ENCODE data around the gene ACOT13. TPM values are rescaled to one million over a fixed set of nuclear protein-coding genes. Genes with fewer than 3 reads are reported as not detected.
"Not testable (repeated sequence)": the region's sequence is repeated elsewhere in the genome, so short reads cannot be mapped to it uniquely, and the experiment has no call there.

ACOT13 gene
- total RNA-seq, 2 donors from 2014 or later = 63.0 to 70.8 TPM

DNA sequence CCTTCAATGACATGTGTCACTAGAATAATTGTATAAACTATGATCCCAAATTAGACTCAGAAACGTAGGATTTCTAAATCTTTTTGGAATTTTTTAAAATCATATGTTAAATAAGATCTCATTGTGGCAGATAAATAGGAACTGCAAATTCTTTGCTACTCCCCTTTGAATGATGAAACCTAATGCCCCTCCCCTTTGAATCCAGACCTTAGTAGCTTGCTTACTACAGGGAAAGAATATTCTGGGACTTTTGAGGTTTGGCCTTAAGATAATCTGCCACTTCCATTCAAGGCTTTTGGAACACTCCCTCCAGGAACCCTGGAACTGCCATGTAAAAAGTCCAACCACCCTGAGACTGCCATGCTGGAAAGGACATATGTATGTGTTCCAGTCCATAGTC, 7.3 kb upstream of the ACOT13 start:
- intact Hi-C loops (cut with DNase I) = no loop called here
- ATAC-seq (no peak), DNase-seq (no peak)

DNA sequence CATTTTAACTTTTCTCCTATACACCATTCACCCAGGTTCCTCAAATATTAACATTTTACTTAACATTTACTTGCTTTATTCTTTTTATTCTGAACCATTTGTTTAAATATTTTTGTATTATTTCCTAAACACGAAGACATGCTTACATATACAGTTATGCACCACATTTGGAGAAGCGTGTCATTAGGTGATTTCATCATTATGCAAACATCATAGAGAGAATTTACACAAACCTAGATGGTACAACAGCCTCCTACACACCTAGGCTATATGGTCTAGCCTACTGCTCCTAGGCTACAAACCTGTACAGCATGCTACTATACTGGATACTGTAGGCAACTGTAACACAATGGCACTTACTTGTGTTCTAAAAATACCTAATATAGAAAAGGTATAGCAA, 6.8 kb upstream of the ACOT13 start:
- DNase-seq (no peak), ATAC-seq (no peak)
- intact Hi-C loops (cut with DNase I) = no loop called here

DNA sequence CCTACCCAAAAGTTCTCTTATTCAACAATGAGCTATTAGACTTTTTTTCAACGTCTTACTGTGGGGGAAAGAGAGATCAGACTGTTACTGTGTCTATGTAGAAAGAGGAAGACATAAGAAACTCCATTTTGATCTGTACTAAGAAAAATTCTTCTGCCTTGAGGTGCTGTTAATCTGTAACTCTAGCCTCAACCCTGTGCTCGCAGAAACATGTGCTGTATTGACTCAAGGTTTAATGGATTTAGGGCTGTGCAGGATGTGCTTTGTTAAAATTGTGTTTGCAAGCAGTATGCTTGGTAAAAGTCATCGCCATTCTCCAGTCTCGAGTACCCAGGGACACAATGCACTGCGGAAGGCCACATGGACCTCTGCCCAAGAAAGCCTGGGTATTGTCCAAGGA, 5.1 kb upstream of the ACOT13 start:
- DNase-seq; intact Hi-C loops (cut with DNase I): not testable (repeated sequence)

DNA sequence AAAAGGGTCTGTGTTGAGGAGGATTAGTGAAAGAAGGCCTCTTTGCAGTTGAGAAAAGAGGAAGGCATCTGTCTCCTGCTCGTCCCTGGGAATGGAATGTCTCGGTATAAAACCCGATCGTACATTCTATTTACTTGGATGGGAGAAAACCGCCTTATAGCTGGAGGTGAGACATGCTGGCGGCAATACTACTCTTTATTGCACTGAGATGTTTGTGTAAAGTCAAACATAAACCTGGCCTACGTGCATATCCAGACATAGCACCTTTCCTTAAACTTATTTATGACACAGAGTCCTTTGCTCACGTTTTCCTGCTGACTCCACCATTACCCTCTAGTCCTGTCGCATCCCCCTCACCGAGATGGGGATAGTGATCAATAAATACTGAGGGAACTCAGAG, 4.6 kb upstream of the ACOT13 start:
- intact Hi-C loops (cut with DNase I) = no loop called here
- ATAC-seq (no peak), DNase-seq (no peak)

More for the DNA sequence above, 5.1 kb upstream of the ACOT13 start:
- ATAC-seq = not testable (repeated sequence)

DNA sequence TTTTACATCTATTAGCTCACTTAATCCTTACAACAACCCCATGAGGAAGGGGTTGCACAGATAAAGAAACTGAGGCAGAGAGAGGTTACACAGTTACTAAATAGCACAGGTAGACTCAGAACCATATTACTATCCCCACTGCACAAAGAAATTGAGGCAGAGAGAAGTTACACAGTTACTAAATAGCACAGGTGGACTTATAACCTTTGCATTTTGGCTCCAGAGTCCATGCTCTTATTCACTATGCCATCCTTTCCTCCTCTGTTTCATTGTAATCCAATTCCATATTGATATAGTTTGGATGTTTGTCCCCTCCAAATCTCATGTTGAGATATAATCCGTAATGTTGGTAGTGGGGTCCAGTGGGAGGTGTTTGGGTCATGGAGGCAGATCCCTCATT, 3.7 kb upstream of the ACOT13 start:
- no peak for DNase-seq
- no peak for ATAC-seq
- intact Hi-C loops (cut with DNase I) = no loop called here

DNA sequence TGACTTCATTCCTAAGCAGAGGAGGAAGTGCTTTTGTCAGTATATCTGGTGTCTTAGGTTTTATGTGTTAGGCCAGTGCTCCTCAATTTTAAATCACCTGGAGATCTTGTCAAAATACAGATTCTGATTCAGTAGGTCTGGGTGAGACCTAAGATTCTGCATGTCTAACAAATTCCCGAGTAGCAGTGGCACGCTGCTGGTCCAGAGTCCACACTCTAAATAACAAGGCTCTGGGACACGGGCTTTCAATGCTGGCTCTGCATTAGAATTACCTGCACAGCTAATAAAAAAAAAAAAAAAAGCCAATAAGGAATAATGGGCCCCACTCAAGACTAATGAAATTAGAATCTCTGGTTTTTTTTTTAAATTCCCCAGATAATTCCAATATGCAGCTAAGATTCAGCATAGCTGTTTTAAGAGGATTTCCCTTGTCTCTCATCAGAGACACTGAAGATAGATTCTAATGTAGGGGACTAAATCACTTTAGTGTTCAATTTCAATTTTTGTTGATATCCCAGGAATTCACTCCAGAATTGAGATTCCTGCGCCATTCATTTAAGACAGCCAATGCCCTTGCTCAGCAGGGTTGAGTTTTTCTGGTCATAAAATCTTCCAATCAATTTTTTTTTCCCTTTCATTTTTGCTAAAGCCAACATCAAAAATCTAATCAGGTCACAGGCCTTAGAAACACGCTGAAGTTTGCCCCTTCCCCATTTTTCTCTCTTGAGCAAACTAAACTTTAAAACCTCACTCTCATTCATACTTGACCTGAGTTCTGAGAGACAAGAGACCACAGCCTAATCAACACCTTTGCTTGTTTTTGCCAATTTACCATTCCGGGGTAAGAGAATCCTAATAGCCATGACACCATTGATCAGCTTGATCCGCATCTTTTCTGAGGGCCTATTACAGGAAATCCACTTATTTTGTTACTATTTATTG, 2.6 kb upstream of the ACOT13 start:
- intact Hi-C loops (cut with DNase I) = no loop called here
- no peak for ATAC-seq

DNA sequence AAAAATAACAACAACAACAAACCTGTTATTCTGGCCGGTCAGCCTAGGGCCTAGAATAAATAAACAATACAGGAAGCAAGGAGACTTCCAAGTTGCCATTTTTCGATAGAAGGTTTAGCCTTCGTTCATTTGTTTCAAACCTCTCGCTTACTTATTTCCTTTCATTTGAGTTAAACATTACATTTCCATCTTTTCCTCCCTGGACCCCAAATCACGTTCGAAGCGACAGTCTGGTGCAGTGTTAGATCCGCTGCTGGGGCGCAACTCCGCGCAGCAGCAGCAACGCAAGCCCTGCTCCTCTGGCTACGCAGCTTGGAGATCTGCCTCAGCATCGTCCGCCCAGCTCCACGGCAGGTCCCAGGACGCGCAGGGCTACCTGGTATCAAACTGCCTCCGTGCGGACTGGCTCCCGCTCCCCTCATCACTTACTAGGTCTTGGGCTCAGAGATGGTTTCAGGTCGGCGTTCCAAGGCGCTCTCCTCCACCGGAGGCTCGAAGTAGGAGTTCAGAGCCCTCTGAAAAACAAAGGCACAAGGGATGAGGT, 708 bp upstream of the ACOT13 start:
- peak; percentile 37 for DNase-seq
- intact Hi-C loops (cut with DNase I) = no loop called here

More for the DNA sequence above, 2.6 kb upstream of the ACOT13 start:
- DNase-seq = no peak

DNA sequence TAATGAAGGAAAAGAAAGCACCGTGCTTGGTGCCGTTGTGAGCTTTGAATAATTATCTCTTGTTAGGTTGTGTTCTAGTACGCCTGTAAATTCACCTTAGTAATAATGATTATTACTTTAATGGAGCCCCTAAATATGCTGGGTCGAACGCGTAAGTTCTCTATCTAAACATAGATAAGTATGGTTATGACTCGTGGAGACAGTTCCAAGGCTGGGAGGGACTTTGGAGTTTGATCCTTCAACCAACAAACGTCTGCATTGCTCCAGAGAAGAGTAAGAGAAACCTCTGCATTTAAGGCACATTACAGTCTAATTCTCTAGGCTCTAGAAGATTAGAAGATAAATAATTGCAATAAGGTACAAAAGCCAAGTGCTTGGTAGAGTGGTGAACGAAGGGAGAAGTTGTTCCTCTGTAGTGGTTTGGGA, 514 bp downstream of the ACOT13 start:
- DNase-seq = no peak
- intact Hi-C loops (cut with DNase I) = no loop called here

More for the DNA sequence above, 708 bp upstream of the ACOT13 start:
- peak; percentile 24 to 65 for ATAC-seq

DNA sequence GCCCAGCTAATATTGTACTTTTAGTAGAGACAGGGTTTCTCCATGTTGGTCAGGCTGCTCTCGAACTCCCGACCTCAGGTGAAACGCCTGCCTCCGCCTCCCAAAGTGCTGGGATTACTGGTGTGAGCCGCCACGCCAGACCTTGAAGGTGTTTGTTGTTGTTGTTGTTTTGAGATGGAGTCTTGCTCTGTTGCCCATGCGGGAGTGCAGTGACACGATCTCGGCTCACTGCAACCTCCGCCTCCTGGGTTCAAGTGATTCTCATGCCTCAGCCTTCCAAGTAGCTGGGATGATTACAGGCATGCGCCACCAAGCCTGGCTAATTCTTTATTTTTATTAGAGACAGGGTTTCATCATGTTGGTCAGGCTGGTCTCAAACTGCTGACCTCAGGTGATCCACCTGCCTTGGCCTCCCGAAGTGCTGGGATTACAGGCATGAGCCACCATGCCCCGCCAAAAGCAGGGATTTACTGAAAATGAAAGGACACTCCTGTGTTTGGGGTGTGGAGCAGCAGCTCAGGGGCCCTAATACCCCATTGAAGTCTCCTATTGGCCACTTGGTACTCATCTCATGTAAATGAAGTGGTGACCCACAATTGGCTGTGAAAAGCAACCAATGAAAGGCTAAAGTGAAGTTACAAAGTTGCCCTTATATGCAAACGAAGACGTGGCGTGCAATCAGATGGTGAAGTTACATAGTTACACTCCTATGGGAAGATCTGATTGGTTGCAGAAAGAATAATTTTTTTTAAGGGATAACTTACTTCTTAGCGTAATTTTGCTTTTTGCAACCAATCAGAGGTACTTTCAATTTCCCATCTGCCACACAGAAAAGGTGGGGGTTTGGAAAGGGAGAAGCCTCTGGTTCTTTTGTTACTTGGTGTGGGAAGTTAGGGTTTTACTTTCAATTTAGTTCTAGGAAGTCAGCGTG, 1.5 kb downstream of the ACOT13 start:
- DNase-seq; intact Hi-C loops (cut with DNase I); ATAC-seq: not testable (repeated sequence)

More for the DNA sequence above, 514 bp downstream of the ACOT13 start:
- ATAC-seq = peak in 1 of 2 donors; percentile 14

DNA sequence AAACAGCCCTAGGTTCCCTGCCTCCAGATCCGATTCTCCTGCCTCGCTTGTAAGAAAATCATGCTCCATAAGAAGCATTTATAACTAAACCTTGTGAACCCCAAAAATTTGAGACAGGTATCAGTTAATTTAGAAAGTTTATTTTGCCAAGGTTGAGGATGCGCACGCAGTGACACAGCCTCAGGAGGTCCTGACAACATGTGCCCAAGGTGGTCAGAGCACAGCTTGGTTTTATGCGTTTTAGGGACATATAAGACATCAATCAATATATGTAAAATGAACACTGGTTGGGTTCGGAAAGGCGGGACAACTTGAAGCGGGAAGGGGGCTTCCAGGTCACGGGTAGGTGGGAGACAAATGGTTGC, 2.1 kb downstream of the ACOT13 start:
- no peak for ATAC-seq
- intact Hi-C loops (cut with DNase I) = no loop called here
- DNase-seq = no peak

DNA sequence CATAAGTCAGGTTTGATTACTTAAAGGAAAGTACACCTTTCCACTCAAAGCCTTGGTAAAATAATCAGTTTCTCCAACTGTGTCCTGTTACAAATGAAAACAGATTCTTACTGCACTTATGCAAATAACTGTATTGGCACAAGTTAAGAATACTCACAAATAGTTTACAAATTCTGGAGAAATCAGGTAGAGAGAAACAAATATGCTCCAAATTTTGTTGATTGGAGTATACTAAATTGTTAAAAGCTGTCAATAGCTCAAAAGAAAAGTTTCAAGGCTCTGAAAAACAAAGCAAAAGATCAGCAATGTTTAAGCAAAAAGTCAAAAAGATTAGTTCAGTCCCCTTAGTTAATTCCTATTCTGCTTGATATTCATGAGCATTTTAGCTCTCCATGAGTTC, 3.6 kb downstream of the ACOT13 start:
- ATAC-seq; DNase-seq; intact Hi-C loops (cut with DNase I): not testable (repeated sequence)

DNA sequence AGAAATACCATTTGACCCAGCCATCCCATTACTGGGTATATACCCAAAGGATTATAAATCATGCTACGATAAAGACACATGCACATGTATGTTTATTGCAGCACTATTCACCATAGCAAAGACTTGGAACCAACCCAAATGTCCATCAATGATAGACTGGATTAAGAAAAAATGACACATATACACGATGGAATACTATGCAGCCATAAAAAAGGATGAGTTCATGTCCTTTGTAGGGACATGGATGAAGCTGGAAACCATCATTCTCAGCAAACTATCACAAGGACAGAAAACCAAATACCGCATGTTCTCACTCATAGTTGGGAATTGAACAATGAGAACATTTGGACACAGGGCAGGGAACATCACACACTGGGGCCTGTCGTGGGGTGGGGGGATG, 4.2 kb downstream of the ACOT13 start:
- intact Hi-C loops (cut with DNase I); DNase-seq; ATAC-seq: not testable (repeated sequence)

DNA sequence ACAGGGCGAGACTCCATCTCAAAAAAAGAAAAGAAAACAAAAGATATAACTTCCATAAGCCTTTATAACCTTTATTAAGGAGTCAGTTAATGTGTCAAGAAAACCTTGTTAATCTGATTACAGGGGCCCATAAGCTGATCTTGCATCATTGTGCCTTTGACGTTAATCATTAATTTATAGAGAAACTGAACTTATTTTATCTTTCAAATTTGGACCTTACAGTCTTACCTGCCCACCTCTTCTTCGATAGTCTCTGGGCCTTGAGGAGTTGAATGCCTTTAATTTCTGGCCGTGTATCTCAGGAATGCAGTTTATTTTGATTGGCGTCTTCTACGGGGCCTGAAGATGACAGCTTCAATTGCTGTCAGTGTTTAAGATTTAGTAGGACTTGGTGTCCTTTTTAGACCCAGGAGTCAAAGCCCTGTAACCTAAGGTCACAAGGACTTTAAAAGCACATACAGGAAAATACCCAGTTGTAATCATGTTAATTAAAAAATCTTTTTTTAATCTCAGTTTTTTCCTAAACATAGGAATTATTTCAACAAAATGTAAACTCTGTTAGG, 5.8 kb downstream of the ACOT13 start:
- ATAC-seq = no peak
- intact Hi-C loops (cut with DNase I) = no loop called here
- DNase-seq = no peak

DNA sequence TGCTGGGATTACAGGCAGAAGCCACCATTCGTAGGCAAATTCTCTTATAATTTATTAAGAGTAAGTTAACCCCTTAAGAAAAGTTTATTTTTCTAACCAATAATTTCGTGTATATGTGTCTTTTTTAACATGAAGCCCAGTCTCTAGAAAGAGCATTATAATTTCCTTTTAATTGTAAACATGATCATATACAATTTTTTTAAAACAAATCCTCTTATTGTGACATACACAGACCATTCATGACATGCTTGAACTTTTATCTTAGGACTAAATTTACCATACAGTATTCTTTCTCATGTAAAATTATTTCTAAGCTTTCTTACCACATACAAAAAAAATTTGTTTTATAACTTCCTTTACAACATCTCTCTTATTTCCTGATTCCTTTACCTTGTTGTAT, 6.7 kb downstream of the ACOT13 start:
- no peak for ATAC-seq
- no peak for DNase-seq
- intact Hi-C loops (cut with DNase I) = no loop called here

DNA sequence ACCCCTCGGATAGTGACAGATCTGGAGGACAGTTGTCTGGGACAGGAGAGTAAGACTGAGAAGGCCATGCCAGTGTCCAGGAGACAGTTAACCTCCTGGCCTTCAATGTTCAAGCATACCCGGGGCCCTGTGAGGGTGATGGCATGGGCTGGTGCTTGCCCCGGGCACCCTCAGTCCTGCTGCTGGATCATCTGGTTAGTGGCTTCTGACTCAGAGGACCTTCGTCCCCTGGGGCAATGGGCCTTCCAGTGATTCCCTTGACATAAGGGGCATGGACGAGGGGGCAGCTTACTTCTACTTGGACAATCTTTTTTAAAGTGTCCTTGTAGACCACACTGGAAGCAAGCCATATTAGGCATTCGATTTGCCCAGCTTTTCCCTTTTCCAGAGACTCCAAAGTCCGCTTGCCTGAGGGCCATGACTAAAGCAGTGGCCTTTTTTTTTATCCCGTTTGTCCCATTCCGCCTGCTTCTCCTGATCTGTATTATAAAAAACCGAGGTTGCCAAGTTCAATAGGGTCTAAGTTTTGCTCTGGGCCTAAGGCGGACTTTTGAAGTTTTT, 12.0 kb downstream of the ACOT13 start:
- DNase-seq; intact Hi-C loops (cut with DNase I); ATAC-seq: not testable (repeated sequence)

DNA sequence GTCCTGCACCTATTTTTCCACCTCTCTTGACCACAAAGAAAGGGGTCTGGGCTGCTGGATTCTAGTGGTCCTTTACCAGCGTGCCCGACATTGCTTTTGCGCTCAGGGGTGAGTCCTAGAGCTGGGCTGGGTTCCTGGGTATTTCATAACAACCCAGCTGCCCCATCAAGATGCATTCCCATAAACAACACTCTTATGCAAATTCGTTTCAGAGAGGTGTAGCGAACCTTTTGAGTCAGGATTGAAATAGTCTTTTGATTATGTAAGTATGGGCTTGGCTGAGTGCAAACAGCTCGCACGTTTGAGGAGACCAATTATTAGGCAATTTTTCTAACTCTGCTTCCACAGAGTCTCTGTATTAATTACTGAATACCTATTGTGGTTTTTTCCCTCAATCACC, 13.7 kb downstream of the ACOT13 start:
- intact Hi-C loops (cut with DNase I) = no loop called here
- DNase-seq (no peak), ATAC-seq (no peak)

DNA sequence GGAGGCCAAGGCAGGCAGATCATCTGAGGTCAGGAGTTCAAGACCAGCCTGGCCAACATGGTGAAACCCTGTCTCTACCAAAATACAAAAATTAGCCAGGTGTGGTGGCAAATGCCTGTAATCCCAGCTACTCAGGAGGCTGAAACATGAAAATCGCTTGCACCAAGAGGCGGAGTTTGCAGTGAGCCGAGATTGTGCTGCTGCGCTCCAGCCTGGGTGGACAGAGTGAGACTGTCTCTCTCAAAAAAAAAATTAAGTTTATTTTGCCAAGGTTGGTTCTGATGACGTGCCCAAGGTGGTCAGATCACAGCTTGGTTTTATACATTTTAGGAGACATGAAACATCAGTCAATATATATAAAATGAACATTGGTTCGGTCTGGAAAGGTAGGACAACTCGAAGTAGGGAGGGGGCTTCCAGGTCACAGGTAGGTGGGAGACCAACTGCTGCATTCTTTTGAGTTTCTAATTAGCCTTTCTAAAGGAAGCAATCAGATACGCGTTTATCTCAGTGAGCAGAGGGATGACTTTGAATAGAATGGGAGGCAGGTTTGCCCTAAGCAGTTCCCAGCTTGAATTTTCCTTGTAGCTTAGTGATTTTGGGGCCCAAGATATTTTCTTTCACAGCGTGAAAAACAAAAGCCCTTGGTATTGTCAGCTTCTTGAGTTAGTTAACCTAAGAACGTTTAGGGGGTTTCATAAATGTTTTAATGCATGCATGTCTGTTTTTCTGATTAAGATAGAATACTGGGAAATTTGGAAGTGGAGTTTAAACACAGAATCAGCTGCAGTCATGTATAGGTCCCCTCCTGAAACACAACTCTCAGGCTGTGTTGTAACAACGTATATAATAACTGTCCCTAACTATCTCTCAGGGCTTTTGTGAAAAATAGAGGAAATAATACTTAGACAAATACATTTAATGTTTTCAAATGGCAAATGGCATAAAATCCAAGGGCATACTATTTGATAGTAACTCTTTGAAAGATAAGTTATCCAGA, 16.7 kb downstream of the ACOT13 start:
- no peak for ATAC-seq
- DNase-seq = no peak
- intact Hi-C loops (cut with DNase I) = no loop called here

DNA sequence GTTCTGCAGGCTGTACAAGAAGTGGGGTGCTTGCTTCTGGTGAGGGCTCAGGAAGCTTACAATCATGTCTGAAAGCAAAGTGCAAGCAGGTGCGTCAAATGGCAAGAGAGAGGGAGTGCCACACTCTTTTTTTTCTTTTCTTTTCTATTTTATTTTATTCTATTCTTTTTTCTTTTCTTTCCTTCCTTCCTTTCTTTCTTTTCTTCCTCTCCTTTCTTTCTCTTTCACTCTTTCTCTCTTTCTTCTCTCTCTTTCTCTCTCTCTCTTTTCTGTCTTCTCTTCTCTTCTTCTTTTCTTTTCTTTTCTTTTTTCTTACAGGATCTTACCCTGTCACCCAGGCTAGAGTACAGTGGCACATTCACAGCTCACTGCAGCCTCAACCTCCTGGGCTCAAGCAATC, 19.5 kb downstream of the ACOT13 start:
- DNase-seq = no peak
- ATAC-seq = no peak
- intact Hi-C loops (cut with DNase I) = no loop called here

Measured in left cardiac atrium (tissue), 4 donors.